HUES6 (cell line): Measurements from ENCODE around the gene ADCK1.

Experiments
- H3K27ac ChIP-seq: 2 replicates; pipeline ENCODE4 v1.7.0; 2013; ENCODE audit warnings: low read depth, mild to moderate bottlenecking, low read length, inconsistent platforms
- H3K27me3 ChIP-seq: 2 replicates; pipeline ENCODE4 v1.6.1; 2013; ENCODE audit warnings: low read length; ENCODE audit not compliant: control insufficient read depth, insufficient read depth
- H3K36me3 ChIP-seq: 2 replicates; pipeline ENCODE4 v1.6.1; 2013; ENCODE audit warnings: low read length; ENCODE audit not compliant: control insufficient read depth, insufficient read depth
- H3K4me1 ChIP-seq: 2 replicates; pipeline ENCODE4 v1.6.1; 2013; ENCODE audit warnings: low read length; ENCODE audit not compliant: control insufficient read depth, insufficient read depth
- H3K4me3 ChIP-seq: 2 replicates; pipeline ENCODE4 v1.5.1; 2013; ENCODE audit warnings: low read depth, low read length
- H3K9ac ChIP-seq: one replicate; pipeline ENCODE4 v1.6.1; 2013; ENCODE audit warnings: mild to moderate bottlenecking, low read length
- H3K9me3 ChIP-seq: 2 replicates; pipeline ENCODE4 v1.6.1; 2013; ENCODE audit warnings: low read depth, low read length; ENCODE audit not compliant: control insufficient read depth, insufficient read depth

Gene ADCK1

GRCh38 chr14:77973246-77973645, 173.3 kb downstream of the ADCK1 start:
- Histone ChIP-seq H3K4me3 (no peak overlapping the region), H3K9ac (no peak overlapping the region), H3K36me3 (no peaks in the 10 kb centered on the region), H3K27me3 (no peaks in the 10 kb centered on the region), H3K4me1 (no peaks in the 10 kb centered on the region), H3K9me3 (no peaks in the 10 kb centered on the region), H3K27ac (no peak overlapping the region)

DNA sequence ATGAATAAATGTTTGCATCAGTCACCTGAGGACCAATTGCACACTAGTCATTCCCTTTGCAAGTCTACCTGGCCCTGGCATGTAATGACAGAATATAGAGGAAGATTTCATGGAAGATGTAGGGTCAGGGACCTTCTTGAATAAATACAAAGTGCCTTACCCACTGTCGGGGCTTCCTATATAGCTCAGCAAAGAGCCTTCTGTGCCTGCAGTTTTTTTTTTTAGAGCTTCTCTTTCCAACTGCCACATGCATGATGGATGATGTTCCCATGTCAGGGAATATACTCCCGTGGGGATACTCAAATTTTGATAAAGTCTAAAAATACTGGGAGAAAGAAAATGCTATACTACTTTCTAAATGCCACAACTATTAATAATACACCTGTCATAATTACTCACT, 176.7 kb downstream of the ADCK1 start:
- peaks cover 14% of the 10 kb centered on the region for H3K4me1 ChIP-seq
- no peak overlapping the region for H3K4me3 ChIP-seq
- no peak overlapping the region for H3K9ac ChIP-seq
- H3K9me3 ChIP-seq = no peaks in the 10 kb centered on the region
- no peaks in the 10 kb centered on the region for H3K36me3 ChIP-seq
- no peak overlapping the region for H3K27ac ChIP-seq
- H3K27me3 ChIP-seq = peaks cover 19% of the 10 kb centered on the region

DNA sequence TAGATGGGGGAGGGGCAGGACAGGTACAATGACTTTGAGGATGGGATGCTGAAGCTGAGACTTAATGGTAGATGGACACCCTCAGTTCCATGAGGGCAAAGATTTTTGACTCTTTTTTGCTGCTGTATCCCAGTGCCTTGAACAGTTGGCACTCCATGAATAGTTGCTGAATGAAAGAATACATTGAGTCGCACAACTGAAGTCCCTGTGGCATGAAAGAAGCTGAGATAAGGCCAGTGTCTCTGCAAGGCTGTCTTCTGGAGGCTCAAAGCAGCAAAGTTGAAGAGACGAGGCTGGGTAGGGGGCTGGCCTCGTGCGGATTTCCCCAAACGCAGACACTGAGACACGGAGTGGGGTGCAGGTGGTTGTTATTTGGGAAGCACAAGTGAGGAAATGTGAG, 179.3 kb downstream of the ADCK1 start:
- Histone ChIP-seq H3K9me3 (no peaks in the 10 kb centered on the region), H3K36me3 (no peaks in the 10 kb centered on the region), H3K4me3 (no peak overlapping the region), H3K9ac (no peak overlapping the region), H3K4me1 (peaks cover 14% of the 10 kb centered on the region), H3K27me3 (peaks cover 20% of the 10 kb centered on the region), H3K27ac (no peak overlapping the region)

- Histone ChIP-seq H3K4me1 (peaks cover 14% of the 10 kb centered on the region), H3K9ac (no peak overlapping the region), H3K36me3 (no peaks in the 10 kb centered on the region), H3K27ac (no peak overlapping the region), H3K9me3 (no peaks in the 10 kb centered on the region), H3K27me3 (peaks cover 20% of the 10 kb centered on the region), H3K4me3 (peak overlapping the region; percentile 55; the same call in 1 of the 2 replicates)
These were observed 179.9 kb downstream of the ADCK1 start for GRCh38 chr14:77979666-77980351.

- H3K9me3 ChIP-seq = no peaks in the 10 kb centered on the region
- no peak overlapping the region for H3K27ac ChIP-seq
- peak overlapping the region; percentile 38 for H3K9ac ChIP-seq
- peak overlapping the region; percentile 55 for H3K4me3 ChIP-seq
- H3K4me1 ChIP-seq = peaks cover 14% of the 10 kb centered on the region
- H3K27me3 ChIP-seq = peaks cover 20% of the 10 kb centered on the region
- no peaks in the 10 kb centered on the region for H3K36me3 ChIP-seq
These were observed 180.8 kb downstream of the ADCK1 start for GRCh38 chr14:77980475-77981321.
